Gastroesophageal sphincter (tissue), 4 donors: ENCODE results near the gene TP53BP1. TPM values are rescaled to one million over a fixed set of nuclear protein-coding genes. Genes with fewer than 3 reads are reported as not detected.

Experiments
- ATAC-seq: fragments of 150-250 bp; one replicate; pipeline ENCODE4 v1.9.1; 2016; ENCODE audit warnings: mild to moderate bottlenecking, moderate library complexity
- H3K27ac ChIP-seq, 4 donors: fragments of 200-600 bp; sonication (generic) in 3 of 4; 1 replicate in 3 of 4; 2 replicates in 1 of 4; pipeline ENCODE4 v1.5.1; 2016 to 2019
- H3K27me3 ChIP-seq: fragments of 200-600 bp; sonication (generic); one replicate; pipeline ENCODE4 v1.5.1; 2019
- H3K36me3 ChIP-seq, 2 donors: fragments of 200-600 bp; sonication (generic); one replicate each; pipeline ENCODE4 v1.5.1; 2019; ENCODE audit warnings: control low read depth in 1 of 2
- H3K4me1 ChIP-seq, 3 donors: fragments of 200-600 bp; sonication (generic); 1 replicate in 2 of 3; 2 replicates in 1 of 3; pipeline ENCODE4 v1.5.1; 2016 to 2019; ENCODE audit warnings: control low read depth in 2 of 3
- H3K4me3 ChIP-seq, 2 donors: fragments of 200-600 bp; sonication (generic); one replicate each; pipeline ENCODE4 v1.5.1; 2019; ENCODE audit warnings: mild to moderate bottlenecking in 1 of 2, moderate library complexity in 1 of 2
- H3K9me3 ChIP-seq, 3 donors: fragments of 200-600 bp; sonication (generic); one replicate each; pipeline ENCODE4 v1.5.1; 2017 to 2019; ENCODE audit warnings: control low read depth in 2 of 3
- EP300 ChIP-seq: sonication (generic); formaldehyde crosslinking; IDR thresholded peaks from one replicate; pipeline ENCODE4 v1.6.1; 2017; ENCODE audit warnings: antibody characterized with exemption, mild to moderate bottlenecking
- POLR2A ChIP-seq, 2 donors: fragments of 450-650 bp; IDR thresholded peaks; one replicate each; pipeline ENCODE4 v1.6.1; 2017; ENCODE audit warnings: antibody characterized with exemption in 2 of 2, mild to moderate bottlenecking in 2 of 2, moderate library complexity in 1 of 2
- POLR2AphosphoS5 ChIP-seq: sonication (generic); formaldehyde crosslinking; IDR thresholded peaks from one replicate; pipeline ENCODE4 v1.6.1; 2017; ENCODE audit warnings: antibody characterized with exemption
- WGBS, 2 donors: methylation state at CpG; one replicate each; pipeline ENCODE4 v1.1.5; 2018; ENCODE audit warnings: low coverage in 1 of 2; 5-methylcytosine and 5-hydroxymethylcytosine counted together
- total RNA-seq, 4 donors: library from RNA; depleted of rRNA; stranded (reverse); fragments of >200 nt; gene quantifications; one replicate each; pipeline ENCODE4 v1.1.0, GENCODE V29; 2016
- TF ChIP-seq, protein P1 (sequence below), 4 experiments: fragments of 200-600 bp in 2 of 4; fragments of 450-650 bp in 2 of 4; sonication (generic) in 1 of 4; IDR thresholded peaks; one replicate each; pipeline ENCODE4 v1.5.1; 2017 to 2019; ENCODE audit warnings: antibody characterized with exemption in 4 of 4, mild to moderate bottlenecking in 2 of 4, moderate library complexity in 2 of 4

The TP53BP1 gene
- total RNA-seq, 4 donors from 2014 or later, result 21.8 to 40.2 (median 33.5) TPM

- 92 to 97% methylated on average over 6 to 7 of the region's 8 CpGs for WGBS, 2 donors
- Histone ChIP-seq H3K36me3 (peaks cover 0 to 80% of the 10 kb centered on the region in 2 donors), H3K27ac (no peak overlapping the region), H3K4me1 (no peaks in the 10 kb centered on the region), H3K9me3 (no peaks in the 10 kb centered on the region), H3K4me3 (no peak overlapping the region), H3K27me3 (no peaks in the 10 kb centered on the region)
- ATAC-seq, result no peak
- TF ChIP-seq POLR2AphosphoS5, result no peak
- TF ChIP-seq, protein P1, sequence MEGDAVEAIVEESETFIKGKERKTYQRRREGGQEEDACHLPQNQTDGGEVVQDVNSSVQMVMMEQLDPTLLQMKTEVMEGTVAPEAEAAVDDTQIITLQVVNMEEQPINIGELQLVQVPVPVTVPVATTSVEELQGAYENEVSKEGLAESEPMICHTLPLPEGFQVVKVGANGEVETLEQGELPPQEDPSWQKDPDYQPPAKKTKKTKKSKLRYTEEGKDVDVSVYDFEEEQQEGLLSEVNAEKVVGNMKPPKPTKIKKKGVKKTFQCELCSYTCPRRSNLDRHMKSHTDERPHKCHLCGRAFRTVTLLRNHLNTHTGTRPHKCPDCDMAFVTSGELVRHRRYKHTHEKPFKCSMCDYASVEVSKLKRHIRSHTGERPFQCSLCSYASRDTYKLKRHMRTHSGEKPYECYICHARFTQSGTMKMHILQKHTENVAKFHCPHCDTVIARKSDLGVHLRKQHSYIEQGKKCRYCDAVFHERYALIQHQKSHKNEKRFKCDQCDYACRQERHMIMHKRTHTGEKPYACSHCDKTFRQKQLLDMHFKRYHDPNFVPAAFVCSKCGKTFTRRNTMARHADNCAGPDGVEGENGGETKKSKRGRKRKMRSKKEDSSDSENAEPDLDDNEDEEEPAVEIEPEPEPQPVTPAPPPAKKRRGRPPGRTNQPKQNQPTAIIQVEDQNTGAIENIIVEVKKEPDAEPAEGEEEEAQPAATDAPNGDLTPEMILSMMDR (IDR thresholded peaks at IDR 0.05), result no peak
- TF ChIP-seq POLR2A (IDR thresholded peaks at IDR 0.05), result no peak
- no peak for TF ChIP-seq EP300
These were observed 102.2 kb downstream of the TP53BP1 start for GRCh38 chr15:43390723-43391122.

- Histone ChIP-seq H3K4me1 (peaks cover 0 to 13% (median 0%) of the 10 kb centered on the region in 3 donors), H3K36me3 (peaks cover 0 to 95% of the 10 kb centered on the region in 2 donors), H3K27ac (peak overlapping the region in 1 of 4 donors; percentile 9), H3K4me3 (no peak overlapping the region), H3K27me3 (no peaks in the 10 kb centered on the region), H3K9me3 (no peaks in the 10 kb centered on the region)
- no peak for ATAC-seq
- no peak for TF ChIP-seq POLR2A (IDR thresholded peaks at IDR 0.05)
- TF ChIP-seq EP300, result no peak
- TF ChIP-seq POLR2AphosphoS5, result no peak
- WGBS, 2 donors, result 17 to 18% methylated on average over 1 of the region's 2 CpGs
These were observed 109.9 kb downstream of the TP53BP1 start for GRCh38 chr15:43383070-43383469.

DNA sequence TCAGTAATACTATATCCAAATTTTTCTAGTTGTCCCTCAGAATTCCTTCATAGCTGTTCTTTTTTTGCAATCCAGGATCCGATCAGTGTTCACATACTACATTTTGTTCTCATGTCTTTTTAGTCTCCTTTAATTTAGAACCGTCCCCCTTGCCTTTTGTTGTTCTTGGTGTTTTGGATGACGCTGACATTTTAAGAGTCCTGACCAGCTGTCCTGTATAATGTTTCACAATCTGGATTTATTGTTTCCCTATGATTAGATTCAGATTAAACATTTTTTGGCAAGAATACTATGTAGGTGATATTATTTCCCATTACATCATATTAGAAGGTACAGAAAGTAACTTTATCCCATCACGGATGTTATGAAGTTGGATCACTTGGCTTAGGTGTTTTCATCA is 110.6 kb downstream of the TP53BP1 start:
- H3K9me3 ChIP-seq, result no peaks in the 10 kb centered on the region
- no peak for ATAC-seq
- WGBS, 2 donors, result 85 to 88% methylated on average over 3 to 4 of the region's 4 CpGs
- H3K27ac ChIP-seq, result peak overlapping the region in 1 of 4 donors; percentile 9
- TF ChIP-seq, protein P1 (IDR thresholded peaks at IDR 0.05), result no peak
- TF ChIP-seq EP300, result no peak
- no peak for TF ChIP-seq POLR2AphosphoS5
- no peak for TF ChIP-seq POLR2A (IDR thresholded peaks at IDR 0.05)
- peaks cover 0 to 93% of the 10 kb centered on the region in 2 donors for H3K36me3 ChIP-seq
- H3K4me1 ChIP-seq, result peaks cover 0 to 13% (median 0%) of the 10 kb centered on the region in 3 donors
- H3K4me3 ChIP-seq, result no peak overlapping the region
- no peaks in the 10 kb centered on the region for H3K27me3 ChIP-seq

- ATAC-seq, result no peak
- TF ChIP-seq, protein P1 (IDR thresholded peaks at IDR 0.05), result no peak
- TF ChIP-seq POLR2AphosphoS5 (no peak), EP300 (no peak), POLR2A (IDR thresholded peaks at IDR 0.05) (no peak)
- peaks cover 0 to 67% of the 10 kb centered on the region in 2 donors for H3K36me3 ChIP-seq
- H3K27me3 ChIP-seq, result no peaks in the 10 kb centered on the region
- peaks cover 0 to 12% (median 0%) of the 10 kb centered on the region in 3 donors for H3K4me1 ChIP-seq
- H3K9me3 ChIP-seq, result no peaks in the 10 kb centered on the region
- H3K4me3 ChIP-seq, result no peak overlapping the region
- H3K27ac ChIP-seq, result no peak overlapping the region
These were observed 114.4 kb downstream of the TP53BP1 start for GRCh38 chr15:43378601-43379000.

DNA sequence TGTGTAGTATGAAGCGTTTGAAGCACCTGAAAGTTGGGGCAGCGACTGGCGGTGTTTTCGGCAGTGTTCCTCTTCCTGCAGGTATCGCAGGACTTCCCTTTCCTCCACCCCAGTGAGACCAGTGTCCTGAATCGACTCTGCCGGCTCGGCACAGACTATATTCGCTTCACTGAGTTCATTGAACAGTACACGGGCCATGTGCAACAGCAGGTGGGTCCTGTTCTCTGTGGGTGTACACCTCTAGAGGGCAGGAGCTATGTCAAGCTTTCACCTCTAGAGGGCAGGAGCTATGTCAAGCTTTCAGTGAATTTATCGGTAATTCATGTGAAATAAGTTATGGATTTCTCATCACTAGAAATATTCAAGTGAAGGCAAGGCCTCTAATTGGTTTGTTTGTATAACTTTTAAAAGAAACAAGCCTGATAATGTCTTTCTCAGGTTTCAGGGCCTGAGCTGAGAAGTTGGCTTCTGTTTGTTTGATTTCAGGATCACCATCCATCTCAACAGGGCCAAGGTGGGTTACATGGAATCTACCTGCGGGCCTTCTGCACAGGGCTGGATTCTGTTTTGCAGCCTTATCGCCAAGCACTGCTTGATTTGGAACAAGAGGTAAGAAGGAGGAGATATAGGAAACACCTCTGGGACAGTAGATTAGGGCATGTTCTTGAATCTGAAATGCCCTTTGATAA is 116.8 kb downstream of the TP53BP1 start:
- H3K27ac ChIP-seq, result no peak overlapping the region
- TF ChIP-seq POLR2AphosphoS5 (no peak), POLR2A (IDR thresholded peaks at IDR 0.05) (no peak), EP300 (no peak)
- TF ChIP-seq, protein P1 (IDR thresholded peaks at IDR 0.05), result peak in 3 of 4 experiments; percentile 13 to 60 (median 39)
- H3K9me3 ChIP-seq, result no peaks in the 10 kb centered on the region
- no peak for ATAC-seq
- peaks cover 0 to 47% of the 10 kb centered on the region in 2 donors for H3K36me3 ChIP-seq
- 54 to 73% methylated on average over 6 to 13 of the region's 13 CpGs for WGBS, 2 donors
- no peaks in the 10 kb centered on the region for H3K27me3 ChIP-seq
- peaks cover 0 to 16% (median 8%) of the 10 kb centered on the region in 3 donors for H3K4me1 ChIP-seq
- H3K4me3 ChIP-seq, result no peak overlapping the region
